Stimulated activated CD4-positive, alpha-beta T cell treated with anti-CD3 and anti-CD28 coated beads, Interleukin-15, amount 100 ng/mL, for 1 hour (primary cell): ENCODE data around the gene RHBDL3.
"Not testable (repeated sequence)": the region's sequence is repeated elsewhere in the genome, so short reads cannot be mapped to it uniquely, and the experiment has no call there.

Experiments
- DNase-seq, 2 donors: peaks; one replicate each; pipeline ENCODE4 v3.0.0-alpha.2; 2020; ENCODE audit warnings: low read depth in 1 of 2, low spot score in 1 of 2

Gene RHBDL3

GRCh38 chr17:32265192-32265923 is at the start of gene RHBDL3:
Gene RHBDL3 (plus strand): TSS chr17:32265832. CDS start chr17:32266190, 358 bp downstream.
- no peak for DNase-seq

- DNase-seq = no peak
Observed at GRCh38 chr17:32222621-32223020, 43.0 kb upstream of the RHBDL3 start.

GRCh38 chr17:32223703-32224102 is 41.9 kb upstream of the RHBDL3 start:
- no peak for DNase-seq

GRCh38 chr17:32226886-32227285 is 38.7 kb upstream of the RHBDL3 start:
- no peak for DNase-seq

GRCh38 chr17:32227910-32228309 is 37.7 kb upstream of the RHBDL3 start:
- no peak for DNase-seq

GRCh38 chr17:32235588-32235987 is 30.0 kb upstream of the RHBDL3 start:
- no peak for DNase-seq

GRCh38 chr17:32239456-32239855 is 26.2 kb upstream of the RHBDL3 start:
- DNase-seq = no peak

GRCh38 chr17:32240750-32241149 is 24.9 kb upstream of the RHBDL3 start:
- no peak for DNase-seq

GRCh38 chr17:32241640-32242039 is 24.0 kb upstream of the RHBDL3 start:
- no peak for DNase-seq

GRCh38 chr17:32249475-32249874 is 16.2 kb upstream of the RHBDL3 start:
- DNase-seq = no peak

GRCh38 chr17:32253117-32253611 is 12.5 kb upstream of the RHBDL3 start:
- peak in 1 of 2 donors; percentile 37 for DNase-seq

GRCh38 chr17:32256012-32256700 is 9.5 kb upstream of the RHBDL3 start:
- no peak for DNase-seq

- DNase-seq = no peak
Observed at GRCh38 chr17:32256701-32257019, 9.0 kb upstream of the RHBDL3 start.

GRCh38 chr17:32258383-32259140 is 7.1 kb upstream of the RHBDL3 start:
- DNase-seq = no peak

GRCh38 chr17:32259586-32259985 is 6.0 kb upstream of the RHBDL3 start:
- DNase-seq = no peak

- DNase-seq = no peak
Observed at GRCh38 chr17:32261417-32261736, 4.3 kb upstream of the RHBDL3 start.

GRCh38 chr17:32261936-32262510 is 3.6 kb upstream of the RHBDL3 start:
- DNase-seq = no peak

- not testable (repeated sequence) for DNase-seq
Observed at GRCh38 chr17:32263515-32263914, 2.1 kb upstream of the RHBDL3 start.

- DNase-seq = no peak
Observed at GRCh38 chr17:32264140-32264799, 1.4 kb upstream of the RHBDL3 start.

- DNase-seq = no peak
Observed at GRCh38 chr17:32264823-32265191, 825 bp upstream of the RHBDL3 start.

GRCh38 chr17:32266051-32266388 is 388 bp downstream of the RHBDL3 start:
- DNase-seq = no peak
